ENCODE results near the gene CNTNAP3.
"Not testable (repeated sequence)": the region's sequence is repeated elsewhere in the genome, so short reads cannot be mapped to it uniquely, and the experiment has no call there.

Gene CNTNAP3

DNA sequence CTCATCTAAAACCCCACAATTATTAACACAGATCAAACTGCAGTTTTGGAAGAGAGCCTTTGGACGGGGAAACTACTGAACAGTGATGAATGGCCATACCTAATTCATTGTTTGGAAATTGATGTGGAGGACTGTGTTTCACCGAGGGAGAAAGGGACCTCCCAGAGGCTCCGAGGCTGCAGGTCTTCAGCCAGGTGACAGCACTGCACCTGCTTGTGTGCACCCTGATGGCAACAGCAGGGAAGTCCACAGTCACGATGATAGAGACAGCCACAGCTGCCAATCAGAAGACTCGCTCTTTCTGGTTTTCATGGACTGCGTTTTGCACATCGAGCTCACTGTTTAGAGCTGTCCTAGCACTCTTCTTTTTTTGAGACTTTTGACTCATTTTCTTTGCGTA lies 214.4 kb downstream of the CNTNAP3 start:
- DNase-seq, result not testable (repeated sequence)

DNA sequence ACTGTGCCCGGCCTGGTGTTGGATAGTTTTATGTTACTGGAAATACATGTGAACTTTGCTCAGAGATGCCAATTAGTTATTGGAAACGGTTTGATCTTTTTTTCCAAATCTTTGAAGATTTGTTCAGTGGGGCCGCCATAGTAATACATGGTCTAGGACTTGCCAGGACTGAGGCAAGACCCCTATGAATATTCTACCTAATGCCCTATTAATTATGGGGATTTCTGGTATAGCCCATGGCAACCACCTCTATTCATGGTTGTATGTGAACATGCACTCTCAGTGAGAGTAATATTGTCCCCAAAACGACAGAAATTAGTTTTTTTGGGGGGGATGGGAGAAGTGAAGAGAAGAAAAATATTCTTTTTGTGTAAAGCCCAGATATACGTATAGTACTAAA lies 220.3 kb downstream of the CNTNAP3 start:
- not testable (repeated sequence) for DNase-seq

DNA sequence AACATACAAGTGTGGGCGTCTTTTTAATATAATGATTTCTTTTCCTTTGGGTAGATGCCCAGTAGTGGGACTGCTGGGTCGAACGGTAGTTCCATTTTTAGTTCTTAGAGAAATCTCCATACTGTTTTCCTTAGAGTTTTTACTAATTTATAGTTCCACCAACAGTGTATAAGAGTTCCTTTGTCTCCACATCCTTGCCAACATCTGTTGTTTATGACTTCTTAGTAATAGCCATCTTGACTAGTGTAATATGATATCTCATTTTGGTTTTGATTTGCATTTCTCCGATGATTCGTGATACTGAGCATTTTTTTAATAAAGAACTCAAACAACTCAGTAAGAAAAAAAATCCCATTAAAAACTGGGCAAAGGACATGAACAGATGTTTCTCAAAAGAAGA lies 225.0 kb downstream of the CNTNAP3 start:
- DNase-seq, result not testable (repeated sequence)

- not testable (repeated sequence) for DNase-seq
Observed at GRCh38 chr9:39054453-39054852, 233.5 kb downstream of the CNTNAP3 start.

- not testable (repeated sequence) for DNase-seq
Observed at GRCh38 chr9:39046833-39047232, 241.1 kb downstream of the CNTNAP3 start.

GRCh38 chr9:39042352-39042803 lies 245.6 kb downstream of the CNTNAP3 start:
- not testable (repeated sequence) for DNase-seq

GRCh38 chr9:39041774-39042173 lies 246.2 kb downstream of the CNTNAP3 start:
- not testable (repeated sequence) for DNase-seq

- DNase-seq, result not testable (repeated sequence)
Observed at GRCh38 chr9:39039148-39039547, 248.8 kb downstream of the CNTNAP3 start.

- not testable (repeated sequence) for DNase-seq
Observed at GRCh38 chr9:39038221-39038620, 249.7 kb downstream of the CNTNAP3 start.

GRCh38 chr9:39033849-39034248 lies 254.1 kb downstream of the CNTNAP3 start:
- not testable (repeated sequence) for DNase-seq

DNA sequence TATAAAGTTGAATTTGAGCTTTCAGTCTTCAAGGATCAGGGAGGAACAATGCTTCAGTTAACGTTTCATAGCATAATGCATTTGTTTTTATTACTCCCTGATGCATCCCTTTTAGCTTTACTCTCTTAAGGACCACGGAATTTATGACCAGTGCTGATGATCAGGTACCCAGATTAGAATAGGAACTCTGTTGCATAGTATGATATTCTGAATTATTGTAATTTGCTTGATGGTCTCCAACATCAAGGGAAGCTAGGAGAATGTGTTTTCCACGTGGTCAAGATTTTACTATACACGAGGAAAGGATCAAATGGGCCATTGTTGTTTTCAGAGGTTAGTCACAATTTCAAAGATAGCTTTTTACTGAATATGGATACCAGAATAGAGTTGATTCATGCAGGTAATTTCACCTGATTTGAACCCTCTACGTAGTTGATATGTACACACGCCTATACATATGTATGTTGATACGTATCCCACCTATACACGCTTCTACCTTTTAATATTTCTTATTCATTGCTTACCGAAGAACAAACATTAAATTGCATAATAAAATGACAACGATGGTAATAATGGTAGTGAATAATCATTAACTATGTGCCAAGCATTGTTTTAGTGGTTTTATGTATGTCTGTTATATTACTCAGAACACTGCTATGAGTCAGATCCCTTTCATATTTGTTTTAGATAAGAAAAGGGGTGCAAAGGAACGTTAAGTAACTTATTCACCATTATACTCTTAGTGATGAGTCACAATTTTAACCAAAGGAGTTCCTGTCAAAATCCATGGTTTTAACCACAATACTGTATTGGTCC lies 257.6 kb downstream of the CNTNAP3 start:
- DNase-seq, result not testable (repeated sequence)

- DNase-seq, result not testable (repeated sequence)
Observed at GRCh38 chr9:39028855-39029254, 259.1 kb downstream of the CNTNAP3 start.

- DNase-seq, result not testable (repeated sequence)
Observed at GRCh38 chr9:39028168-39028567, 259.8 kb downstream of the CNTNAP3 start.

DNA sequence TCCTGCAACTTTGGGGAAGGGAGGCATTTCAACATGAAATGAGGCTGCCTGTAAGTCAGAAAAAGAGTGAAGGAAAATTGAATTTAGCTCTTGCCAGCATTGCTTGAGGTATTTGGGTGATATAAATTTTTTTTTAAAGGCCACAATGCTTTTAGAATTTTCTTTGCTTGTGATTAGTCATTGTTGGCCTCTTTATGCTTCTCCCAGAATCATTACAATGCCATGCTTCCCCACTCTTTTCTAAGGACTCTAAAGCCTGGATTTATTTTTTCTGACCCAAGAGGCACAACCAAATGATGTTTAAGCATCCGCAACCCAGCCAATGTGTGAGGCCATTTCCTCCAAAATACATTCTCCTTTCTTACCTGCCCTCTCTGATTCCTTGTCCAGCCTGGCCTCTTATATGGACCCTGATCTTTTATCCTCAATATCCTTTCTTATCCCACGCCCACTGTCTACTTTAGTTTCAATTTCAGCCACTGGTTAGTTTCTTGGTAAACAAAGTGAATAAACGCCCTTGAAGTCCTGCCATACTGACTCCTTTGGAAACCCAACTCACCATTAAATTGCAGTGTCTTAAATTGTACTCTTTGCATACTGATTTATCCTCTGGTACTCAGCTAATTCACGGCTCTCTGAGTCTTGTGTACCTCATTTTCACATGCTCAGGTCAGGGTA lies 261.9 kb downstream of the CNTNAP3 start:
- DNase-seq, result not testable (repeated sequence)
